ENCODE measurements around the gene CGNL1.

CGNL1 gene

DNA sequence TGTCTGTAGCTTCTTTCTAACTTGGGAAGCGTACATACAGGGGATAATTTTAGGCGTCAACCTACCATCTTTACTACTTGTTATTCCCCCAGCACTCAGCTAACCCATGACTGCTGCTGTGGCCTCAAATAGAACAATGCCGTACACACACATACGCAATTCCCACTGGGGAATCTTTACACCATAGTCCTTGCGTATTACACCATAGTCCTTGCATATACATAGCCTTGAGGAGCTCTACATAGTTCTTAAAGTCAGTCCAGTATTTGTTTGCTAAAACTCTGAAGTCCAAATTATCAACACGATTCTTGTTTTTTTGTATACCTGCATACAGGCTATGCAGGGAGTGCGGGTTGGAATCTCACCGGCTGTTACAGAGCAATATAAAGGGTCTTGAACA is 67.2 kb downstream of the CGNL1 start:
- H3F3A ChIP-seq (ENCODE audit: insufficient read depth) = no peaks in the 10 kb centered on the region
- H2AFZ ChIP-seq (ENCODE audit: low read depth, low read length, severe bottlenecking) = no peak overlapping the region
- H3K4me3 ChIP-seq (ENCODE audit: insufficient read depth, low read length, poor library complexity, severe bottlenecking) = no peak overlapping the region
- no peaks in the 10 kb centered on the region for H3K9me3 ChIP-seq (ENCODE audit: insufficient read depth, low read length)
- H3K9me2 ChIP-seq (replicated peaks; ENCODE audit: insufficient read depth, low read length) = no peaks in the 10 kb centered on the region
- no peaks in the 10 kb centered on the region for H3K27me3 ChIP-seq (ENCODE audit: low read length)
- no peaks in the 10 kb centered on the region for H3K36me3 ChIP-seq (ENCODE audit: low read length)
- H3K4me2 ChIP-seq (ENCODE audit: low read depth, low read length, poor library complexity, severe bottlenecking) = no peak overlapping the region
- H3K79me2 ChIP-seq (ENCODE audit: insufficient read depth, low read length) = no peaks in the 10 kb centered on the region
- no peaks in the 10 kb centered on the region for H4K20me1 ChIP-seq (ENCODE audit: low read depth, low read length)
- H3K27ac ChIP-seq (ENCODE audit: low read depth, low read length) = no peak overlapping the region
- H3K9ac ChIP-seq (ENCODE audit: low read length) = no peak overlapping the region
- TF ChIP-seq, protein P1, sequence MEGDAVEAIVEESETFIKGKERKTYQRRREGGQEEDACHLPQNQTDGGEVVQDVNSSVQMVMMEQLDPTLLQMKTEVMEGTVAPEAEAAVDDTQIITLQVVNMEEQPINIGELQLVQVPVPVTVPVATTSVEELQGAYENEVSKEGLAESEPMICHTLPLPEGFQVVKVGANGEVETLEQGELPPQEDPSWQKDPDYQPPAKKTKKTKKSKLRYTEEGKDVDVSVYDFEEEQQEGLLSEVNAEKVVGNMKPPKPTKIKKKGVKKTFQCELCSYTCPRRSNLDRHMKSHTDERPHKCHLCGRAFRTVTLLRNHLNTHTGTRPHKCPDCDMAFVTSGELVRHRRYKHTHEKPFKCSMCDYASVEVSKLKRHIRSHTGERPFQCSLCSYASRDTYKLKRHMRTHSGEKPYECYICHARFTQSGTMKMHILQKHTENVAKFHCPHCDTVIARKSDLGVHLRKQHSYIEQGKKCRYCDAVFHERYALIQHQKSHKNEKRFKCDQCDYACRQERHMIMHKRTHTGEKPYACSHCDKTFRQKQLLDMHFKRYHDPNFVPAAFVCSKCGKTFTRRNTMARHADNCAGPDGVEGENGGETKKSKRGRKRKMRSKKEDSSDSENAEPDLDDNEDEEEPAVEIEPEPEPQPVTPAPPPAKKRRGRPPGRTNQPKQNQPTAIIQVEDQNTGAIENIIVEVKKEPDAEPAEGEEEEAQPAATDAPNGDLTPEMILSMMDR (IDR thresholded peaks at IDR 0.05; ENCODE audit: insufficient read depth, low read length, poor library complexity, severe bottlenecking) = no peak
- no peak for TF ChIP-seq EZH2phosphoT487 (conservative IDR thresholded peaks at IDR 0.05; ENCODE audit: low read length)

- H3K4me2 ChIP-seq (ENCODE audit: low read depth, low read length, poor library complexity, severe bottlenecking) = no peak overlapping the region
Measured at GRCh38 chr15:57444877-57445513, 68.7 kb downstream of the CGNL1 start.

GRCh38 chr15:57445872-57446271 is 69.6 kb downstream of the CGNL1 start:
- Histone ChIP-seq H4K20me1 (ENCODE audit: low read depth, low read length) (no peaks in the 10 kb centered on the region), H3K27ac (ENCODE audit: low read depth, low read length) (no peak overlapping the region), H3K27me3 (ENCODE audit: low read length) (no peaks in the 10 kb centered on the region), H3K9me2 (replicated peaks; ENCODE audit: insufficient read depth, low read length) (no peaks in the 10 kb centered on the region), H2AFZ (ENCODE audit: low read depth, low read length, severe bottlenecking) (no peak overlapping the region), H3K9ac (ENCODE audit: low read length) (no peak overlapping the region), H3K9me3 (ENCODE audit: insufficient read depth, low read length) (no peaks in the 10 kb centered on the region), H3K4me2 (ENCODE audit: low read depth, low read length, poor library complexity, severe bottlenecking) (no peak overlapping the region), H3F3A (ENCODE audit: insufficient read depth) (no peaks in the 10 kb centered on the region), H3K79me2 (ENCODE audit: insufficient read depth, low read length) (no peaks in the 10 kb centered on the region), H3K36me3 (ENCODE audit: low read length) (no peaks in the 10 kb centered on the region), H3K4me3 (ENCODE audit: insufficient read depth, low read length, poor library complexity, severe bottlenecking) (no peak overlapping the region)
- no peak for TF ChIP-seq EZH2phosphoT487 (conservative IDR thresholded peaks at IDR 0.05; ENCODE audit: low read length)
- TF ChIP-seq, protein P1 (IDR thresholded peaks at IDR 0.05; ENCODE audit: insufficient read depth, low read length, poor library complexity, severe bottlenecking) = no peak

More at GRCh38 chr15:57444877-57445513, 68.7 kb downstream of the CGNL1 start:
- H3K36me3 ChIP-seq (ENCODE audit: low read length) = no peaks in the 10 kb centered on the region
- no peak overlapping the region for H2AFZ ChIP-seq (ENCODE audit: low read depth, low read length, severe bottlenecking)
- H3K9me3 ChIP-seq (ENCODE audit: insufficient read depth, low read length) = no peaks in the 10 kb centered on the region
- no peaks in the 10 kb centered on the region for H3K27me3 ChIP-seq (ENCODE audit: low read length)
- TF ChIP-seq EZH2phosphoT487 (conservative IDR thresholded peaks at IDR 0.05; ENCODE audit: low read length) = no peak
- TF ChIP-seq, protein P1 (IDR thresholded peaks at IDR 0.05; ENCODE audit: insufficient read depth, low read length, poor library complexity, severe bottlenecking) = no peak
- H3K9ac ChIP-seq (ENCODE audit: low read length) = no peak overlapping the region
- H3K4me3 ChIP-seq (ENCODE audit: insufficient read depth, low read length, poor library complexity, severe bottlenecking) = no peak overlapping the region
- no peaks in the 10 kb centered on the region for H4K20me1 ChIP-seq (ENCODE audit: low read depth, low read length)
- no peaks in the 10 kb centered on the region for H3F3A ChIP-seq (ENCODE audit: insufficient read depth)
- no peaks in the 10 kb centered on the region for H3K9me2 ChIP-seq (replicated peaks; ENCODE audit: insufficient read depth, low read length)
- no peaks in the 10 kb centered on the region for H3K79me2 ChIP-seq (ENCODE audit: insufficient read depth, low read length)
- H3K27ac ChIP-seq (ENCODE audit: low read depth, low read length) = no peak overlapping the region

All from SU-DHL-6 (cell line).